IPS DF 4.7 (cell line): Measurements from ENCODE around the gene ADGRG1.
"Not testable (repeated sequence)": the region's sequence is repeated elsewhere in the genome, so short reads cannot be mapped to it uniquely, and the experiment has no call there.

ENCODE experiments used
- DNase-seq: peaks from one replicate; pipeline ENCODE4 v3.0.0-alpha.2; 2013; ENCODE audit warnings: low spot score; ENCODE audit errors: extremely low read depth

ADGRG1 gene

DNA sequence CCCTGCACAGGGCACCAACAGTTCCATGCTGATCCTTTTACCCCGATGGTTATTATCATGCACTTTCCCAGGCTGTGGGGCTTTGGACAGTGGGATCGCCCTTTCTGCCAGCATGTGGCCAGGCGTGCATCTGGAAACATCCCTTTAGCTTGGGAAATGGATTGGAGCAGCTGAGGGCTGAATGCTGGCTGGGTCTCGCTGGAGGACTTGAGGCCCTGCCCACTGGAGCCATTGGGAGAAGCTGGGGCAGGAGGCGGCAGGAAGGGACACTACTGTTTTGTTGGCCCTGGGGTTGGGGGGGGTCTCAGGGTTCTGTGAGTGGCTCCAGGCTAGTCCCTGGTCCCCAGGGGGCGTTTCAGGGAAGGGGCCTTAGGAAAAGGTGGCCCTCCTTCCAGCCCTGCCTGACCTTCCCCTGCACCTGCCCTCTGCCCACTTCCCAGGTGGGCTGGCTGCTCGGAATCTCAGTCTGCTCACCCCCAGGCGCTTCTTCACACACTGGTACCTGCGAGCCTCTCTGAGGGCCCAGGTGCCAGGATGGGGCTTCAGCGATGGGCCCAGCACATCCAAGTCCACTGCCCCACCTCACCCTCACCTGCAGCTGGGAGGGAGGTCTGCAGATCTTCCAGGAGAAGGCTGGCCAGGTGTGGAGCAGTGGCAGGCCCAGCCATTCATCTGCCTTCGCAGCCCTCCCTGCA lies 38.1 kb downstream of the ADGRG1 start:
- no peak for DNase-seq

DNA sequence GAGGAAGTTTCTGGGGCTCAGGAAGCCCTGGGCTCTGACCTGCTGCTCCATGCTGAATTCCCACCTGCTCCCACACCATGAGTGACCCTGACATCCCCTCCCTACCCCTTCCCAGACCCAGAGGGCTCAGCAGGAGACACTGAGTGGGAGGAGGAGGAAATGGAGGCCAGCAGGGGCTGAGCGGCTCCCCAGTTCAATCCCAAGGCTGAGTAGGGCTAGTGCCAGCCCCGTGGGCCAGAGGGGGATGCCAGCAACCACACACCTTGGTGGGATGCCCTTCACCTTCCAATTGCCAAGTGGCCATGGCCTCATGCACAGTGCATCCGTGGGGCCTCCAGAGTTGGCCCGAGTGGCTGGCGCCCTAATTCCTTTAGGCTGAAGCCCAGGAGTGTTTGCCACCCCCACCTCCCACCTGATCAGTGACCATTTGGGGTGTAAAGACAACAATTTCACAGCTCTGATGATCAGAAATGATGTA lies 38.7 kb downstream of the ADGRG1 start:
- no peak for DNase-seq

DNA sequence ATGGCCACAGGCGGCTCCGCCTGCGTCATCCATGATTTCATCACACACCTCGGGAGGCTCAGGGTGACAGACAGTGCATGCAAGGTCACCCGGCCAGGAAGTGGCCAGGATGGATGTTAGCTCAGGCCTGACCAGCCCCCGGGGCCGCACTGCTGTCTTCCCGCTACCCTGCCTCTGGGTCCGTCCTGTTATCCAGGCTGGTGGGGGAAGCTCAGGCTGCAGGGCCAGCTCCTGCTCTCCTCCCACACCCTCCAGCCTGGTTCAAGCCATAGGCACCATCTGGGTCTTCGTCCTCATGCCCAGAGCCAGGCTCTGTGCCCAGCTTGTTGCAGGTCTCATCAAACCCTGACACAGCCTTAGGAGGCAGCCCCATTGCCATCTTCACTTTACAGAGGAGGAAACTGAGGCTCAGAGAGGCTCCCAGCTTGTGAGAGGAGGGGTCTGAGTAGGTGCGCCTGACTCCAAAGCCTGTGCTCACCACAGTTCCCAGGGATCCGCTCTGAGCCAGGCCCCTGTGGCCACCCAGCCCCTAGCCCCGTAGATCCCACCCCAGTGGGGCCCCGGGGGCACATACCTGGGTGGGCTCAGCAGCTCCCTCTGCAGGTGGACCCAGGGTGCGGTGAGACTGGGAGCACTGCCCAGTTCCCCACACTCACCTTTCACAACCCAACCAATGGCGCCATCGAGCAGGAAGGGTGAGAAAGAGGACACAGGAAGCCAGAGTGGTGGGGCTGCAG lies 39.3 kb downstream of the ADGRG1 start:
- DNase-seq = no peak

DNA sequence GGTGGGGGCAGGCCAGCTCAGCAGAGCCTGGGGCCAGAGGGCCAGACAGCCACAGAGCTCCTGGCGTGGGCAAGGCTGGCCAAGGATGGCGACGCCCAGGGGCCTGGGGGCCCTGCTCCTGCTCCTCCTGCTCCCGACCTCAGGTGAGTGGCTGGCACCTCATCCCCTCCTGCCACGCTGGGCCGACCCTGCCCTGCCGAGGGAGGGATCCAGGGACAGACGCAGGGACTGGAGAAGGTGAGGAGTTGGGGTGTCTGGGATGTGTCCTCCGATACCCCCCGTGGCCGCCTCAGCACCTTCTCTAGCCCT lies 39.8 kb downstream of the ADGRG1 start, which contains the start of gene ADGRG3:
Gene ADGRG3 (plus strand): TSS at position 44 of the 309 bp plus-strand sequence. CDS start 42 bp downstream, at position 86.
- no peak for DNase-seq

DNA sequence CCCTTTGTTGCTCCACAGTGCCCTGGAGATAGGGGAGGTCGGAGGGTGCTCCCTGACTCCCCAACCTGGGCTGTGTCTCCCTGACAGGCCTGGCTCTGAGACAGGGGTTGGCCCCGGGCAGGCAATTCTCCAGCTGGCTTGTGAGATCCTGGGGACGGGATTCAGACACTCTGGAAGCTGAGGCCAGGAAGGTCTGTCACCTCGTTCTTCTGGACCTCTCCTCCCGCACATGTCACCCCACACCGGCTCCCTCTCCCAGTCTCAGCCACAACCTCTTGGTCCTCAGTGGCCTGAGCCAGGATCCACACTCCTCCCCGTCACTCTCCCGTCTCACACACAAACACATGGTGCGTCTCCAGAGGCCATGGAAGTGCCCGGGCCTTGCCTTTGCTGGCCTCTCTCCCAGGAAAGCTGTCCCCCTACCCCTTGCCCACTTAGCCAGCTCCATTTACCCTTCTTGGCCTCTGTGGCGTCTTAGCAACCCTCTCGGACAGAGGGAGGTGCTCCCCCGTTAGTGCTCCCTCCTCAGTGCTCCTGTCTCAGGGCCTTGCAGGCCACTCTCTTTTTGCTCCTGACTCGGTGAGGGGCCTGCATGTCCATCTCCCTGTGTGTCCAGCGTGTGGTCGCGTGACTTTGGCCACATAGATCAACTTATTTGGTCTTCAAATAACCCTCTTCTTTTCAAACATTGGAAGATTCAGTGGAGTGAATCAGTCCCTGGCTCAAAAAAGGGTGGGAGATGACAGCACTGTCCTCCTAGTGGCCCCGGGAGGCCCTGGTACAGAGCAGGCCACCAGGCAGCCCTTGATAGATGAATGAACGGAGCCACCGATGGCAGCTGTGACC lies 40.4 kb downstream of the ADGRG1 start:
- no peak for DNase-seq

DNA sequence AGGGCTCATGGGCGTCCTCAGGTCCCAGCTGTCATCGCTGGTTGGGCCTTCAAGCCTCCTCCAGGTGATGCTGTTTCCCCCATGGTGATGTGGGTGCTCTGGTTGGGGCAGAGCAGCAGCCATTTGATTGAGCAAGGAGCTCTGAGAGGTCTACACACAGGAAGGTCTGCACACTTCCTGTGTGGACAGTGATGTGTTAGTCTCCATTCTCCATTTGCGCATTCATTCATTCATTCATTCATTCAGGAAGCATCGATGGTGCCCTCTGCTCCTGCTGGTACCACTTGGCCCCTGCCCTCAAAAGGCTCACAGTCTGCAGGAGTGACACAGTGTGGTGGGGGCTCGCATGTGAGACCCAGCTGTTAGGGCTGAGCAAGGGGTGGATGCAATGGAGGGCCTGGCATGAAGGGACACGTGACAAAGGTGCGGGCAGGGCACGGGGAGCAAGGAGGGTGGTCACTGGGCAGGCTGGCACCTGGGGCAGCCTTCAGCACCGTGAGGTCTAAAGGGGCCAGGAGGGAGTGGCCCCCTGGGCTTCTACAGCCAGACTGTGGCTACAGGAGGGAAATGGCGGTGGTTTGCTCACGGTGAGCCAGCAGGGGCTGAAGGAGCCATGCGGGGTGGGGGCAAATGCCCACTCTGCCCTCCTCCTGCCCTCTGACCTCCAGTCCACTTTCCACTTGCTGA lies 41.2 kb downstream of the ADGRG1 start:
- DNase-seq = no peak

DNA sequence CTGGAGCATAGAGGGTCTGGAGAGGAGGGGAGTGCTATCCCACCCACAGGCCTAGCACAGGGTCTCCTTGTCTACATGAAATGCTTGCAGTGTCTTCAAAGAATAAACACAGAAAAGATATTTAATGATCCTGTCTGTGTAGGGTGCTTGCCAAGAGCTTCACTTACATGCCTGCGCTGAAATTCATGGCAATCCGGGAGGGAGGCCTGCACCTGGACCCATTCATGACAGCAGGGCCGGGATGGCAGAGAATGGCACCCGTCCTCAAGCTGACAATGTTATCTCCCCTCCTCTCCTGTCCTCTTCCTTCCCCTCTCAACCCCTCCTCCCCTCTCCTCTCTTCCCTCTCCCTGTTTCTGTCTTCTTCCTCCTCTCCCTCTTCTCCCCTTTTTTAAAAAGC lies 41.8 kb downstream of the ADGRG1 start:
- DNase-seq = no peak

DNA sequence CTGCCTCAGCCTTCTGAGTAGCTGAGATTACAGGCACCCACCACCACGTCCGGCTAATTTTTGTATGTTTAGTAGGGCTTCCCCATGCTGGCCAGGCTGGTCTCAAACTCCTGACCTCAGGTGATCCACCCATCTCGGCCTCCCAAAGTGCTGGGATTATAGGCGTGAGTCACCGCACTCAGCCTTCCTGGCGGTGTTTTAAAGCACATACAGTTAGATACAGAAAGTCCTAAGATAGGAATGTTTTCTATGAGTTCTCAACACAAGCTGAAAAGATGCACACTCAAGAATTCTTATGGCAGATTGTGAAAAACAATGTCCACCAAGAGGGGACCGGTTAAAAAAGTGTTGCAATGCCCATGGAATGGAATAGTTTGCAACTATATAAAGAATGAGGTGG lies 43.0 kb downstream of the ADGRG1 start:
- DNase-seq = not testable (repeated sequence)

DNA sequence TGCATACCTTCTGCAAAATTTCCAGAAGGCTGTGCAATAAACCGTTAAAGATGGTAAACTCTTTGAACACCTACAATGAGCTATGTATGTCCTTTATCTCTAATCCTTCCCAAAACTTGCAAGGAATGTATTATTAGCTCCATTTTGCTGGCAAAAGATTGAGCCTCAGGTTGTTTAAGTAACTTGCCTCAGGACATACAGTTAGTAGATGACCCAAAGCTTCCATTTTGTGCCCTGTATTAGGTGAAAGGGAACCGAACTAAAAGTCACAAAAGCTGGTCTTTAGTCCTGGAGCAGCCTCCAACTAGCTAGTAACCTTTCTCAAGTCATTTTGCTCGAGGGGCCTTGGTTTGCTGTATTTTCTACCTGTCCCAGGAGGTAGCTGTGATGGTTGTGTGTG lies 44.0 kb downstream of the ADGRG1 start:
- no peak for DNase-seq

DNA sequence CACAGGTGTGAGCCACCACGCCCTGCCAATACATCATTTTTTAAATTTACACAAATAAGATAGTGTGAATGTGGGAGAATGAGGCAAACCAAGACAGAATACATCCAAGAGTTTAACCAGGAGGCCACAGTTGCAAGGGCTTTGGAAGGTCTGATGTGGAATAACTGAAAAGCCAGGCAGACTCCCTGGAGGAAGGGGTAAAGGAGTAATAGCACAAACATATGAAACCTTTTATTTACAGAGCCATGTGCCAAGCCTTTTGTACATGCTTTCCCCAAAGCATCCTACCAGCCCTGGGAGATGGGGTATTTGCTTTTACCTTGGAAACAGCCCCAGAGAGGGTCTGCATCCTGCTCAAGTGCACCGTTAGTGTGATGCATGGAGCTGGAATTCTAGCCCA lies 44.4 kb downstream of the ADGRG1 start:
- DNase-seq = no peak

DNA sequence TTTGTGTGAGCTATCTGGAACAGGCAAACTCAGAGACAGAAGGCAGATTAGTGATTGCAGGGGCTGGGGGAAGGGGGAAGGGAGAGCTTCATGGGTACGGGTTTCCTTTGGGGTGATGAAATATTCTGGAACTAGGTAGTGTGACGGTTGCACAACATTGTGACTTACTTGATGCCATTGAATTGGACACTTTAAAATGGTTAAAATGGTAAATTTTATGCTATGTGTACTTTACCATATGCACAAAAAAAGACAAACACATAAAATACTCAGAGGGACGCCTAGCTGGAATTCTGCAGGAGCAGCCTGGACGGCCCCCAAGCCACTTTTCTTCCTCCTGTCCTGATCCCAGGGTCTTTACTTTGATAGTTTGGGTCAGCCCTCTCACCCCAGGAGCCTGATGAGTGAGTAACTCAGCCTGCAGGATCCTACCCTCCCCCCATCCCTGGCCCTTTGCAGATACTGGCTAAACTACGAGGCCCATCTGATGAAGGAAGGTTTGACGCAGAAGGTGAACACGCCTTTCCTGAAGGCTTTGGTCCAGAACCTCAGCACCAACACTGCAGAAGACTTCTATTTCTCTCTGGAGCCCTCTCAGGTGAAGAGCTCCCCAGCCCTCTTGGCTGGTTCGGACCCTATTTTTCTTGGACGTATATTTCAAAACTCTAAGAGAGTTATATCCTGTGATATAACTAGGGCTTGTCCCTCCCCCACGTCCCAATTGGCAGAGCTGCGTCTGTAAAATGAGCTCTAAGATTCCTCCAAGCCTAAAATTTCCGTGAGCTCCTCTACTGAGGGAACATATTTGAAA lies 47.5 kb downstream of the ADGRG1 start:
- no peak for DNase-seq

DNA sequence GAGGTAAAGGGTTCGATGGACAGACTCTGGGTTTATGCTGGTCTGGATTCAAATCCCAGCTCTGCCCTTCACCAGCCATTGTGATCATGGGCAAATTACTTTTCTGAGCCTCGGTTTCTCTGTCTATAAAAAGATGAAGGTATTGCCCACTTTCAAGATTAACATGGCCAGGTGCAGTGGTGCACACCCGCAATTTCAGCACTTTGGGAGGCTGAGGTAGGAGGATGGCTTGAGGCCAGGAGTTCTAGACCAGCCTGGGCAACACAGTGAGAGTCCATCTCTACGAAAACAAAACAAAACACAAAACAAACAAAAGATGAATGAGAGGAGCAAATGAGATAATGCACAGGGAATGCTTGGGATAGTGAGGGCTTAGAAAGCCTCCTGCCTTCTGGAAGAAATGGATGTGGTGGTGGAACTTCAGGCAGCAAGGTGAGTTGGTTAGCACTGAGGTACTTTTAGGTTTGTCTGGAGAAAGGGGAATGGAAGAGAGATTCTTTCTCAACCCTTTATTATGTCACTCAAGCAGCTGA lies 48.2 kb downstream of the ADGRG1 start:
- no peak for DNase-seq

DNA sequence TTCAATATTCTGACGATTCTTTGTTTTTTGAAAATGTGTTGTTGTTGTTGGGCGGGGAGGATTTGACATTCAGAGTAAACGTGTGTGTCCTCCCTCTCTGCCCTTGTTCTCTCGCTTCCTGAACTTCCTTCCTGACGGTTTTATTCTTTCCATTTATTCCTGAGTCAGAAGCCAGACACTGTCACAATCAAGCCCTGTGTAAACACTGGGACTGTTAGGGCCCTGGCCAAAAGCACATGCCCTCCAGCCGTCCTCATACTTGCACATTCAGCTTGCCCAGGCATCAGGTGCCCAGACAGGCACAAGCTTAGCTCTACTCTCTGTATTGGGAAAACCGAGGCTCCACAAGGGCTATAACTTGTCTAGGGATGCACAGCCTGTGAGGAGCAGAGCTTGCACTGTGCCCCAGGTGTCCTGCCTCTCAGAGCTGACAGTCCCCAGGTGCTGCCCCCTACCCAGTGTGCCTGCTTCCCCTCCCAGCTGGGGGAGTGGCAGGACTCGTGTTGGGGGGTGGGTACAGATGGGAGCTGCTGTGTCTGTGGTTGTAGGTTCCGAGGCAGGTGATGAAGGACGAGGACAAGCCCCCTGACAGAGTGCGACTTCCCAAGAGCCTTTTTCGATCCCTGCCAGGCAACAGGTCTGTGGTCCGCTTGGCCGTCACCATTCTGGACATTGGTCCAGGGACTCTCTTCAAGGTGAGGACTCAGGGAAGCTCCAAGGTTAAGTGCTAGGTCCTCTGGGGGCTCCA lies 49.4 kb downstream of the ADGRG1 start:
- no peak for DNase-seq

DNA sequence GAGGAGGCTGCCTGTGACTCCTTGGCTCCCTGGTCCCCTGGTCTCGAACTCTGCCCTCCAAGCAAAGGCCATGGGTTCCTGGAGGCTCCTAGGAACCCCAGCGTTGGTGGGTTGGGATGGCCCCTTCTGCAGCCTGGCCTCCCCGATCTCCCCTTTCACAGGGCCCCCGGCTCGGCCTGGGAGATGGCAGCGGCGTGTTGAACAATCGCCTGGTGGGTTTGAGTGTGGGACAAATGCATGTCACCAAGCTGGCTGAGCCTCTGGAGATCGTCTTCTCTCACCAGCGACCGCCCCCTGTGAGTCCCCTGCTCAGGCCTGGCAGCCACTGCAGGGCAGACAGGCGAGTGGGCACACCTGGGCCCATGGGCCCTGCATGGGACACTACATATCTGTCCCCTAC lies 50.6 kb downstream of the ADGRG1 start:
- no peak for DNase-seq

DNA sequence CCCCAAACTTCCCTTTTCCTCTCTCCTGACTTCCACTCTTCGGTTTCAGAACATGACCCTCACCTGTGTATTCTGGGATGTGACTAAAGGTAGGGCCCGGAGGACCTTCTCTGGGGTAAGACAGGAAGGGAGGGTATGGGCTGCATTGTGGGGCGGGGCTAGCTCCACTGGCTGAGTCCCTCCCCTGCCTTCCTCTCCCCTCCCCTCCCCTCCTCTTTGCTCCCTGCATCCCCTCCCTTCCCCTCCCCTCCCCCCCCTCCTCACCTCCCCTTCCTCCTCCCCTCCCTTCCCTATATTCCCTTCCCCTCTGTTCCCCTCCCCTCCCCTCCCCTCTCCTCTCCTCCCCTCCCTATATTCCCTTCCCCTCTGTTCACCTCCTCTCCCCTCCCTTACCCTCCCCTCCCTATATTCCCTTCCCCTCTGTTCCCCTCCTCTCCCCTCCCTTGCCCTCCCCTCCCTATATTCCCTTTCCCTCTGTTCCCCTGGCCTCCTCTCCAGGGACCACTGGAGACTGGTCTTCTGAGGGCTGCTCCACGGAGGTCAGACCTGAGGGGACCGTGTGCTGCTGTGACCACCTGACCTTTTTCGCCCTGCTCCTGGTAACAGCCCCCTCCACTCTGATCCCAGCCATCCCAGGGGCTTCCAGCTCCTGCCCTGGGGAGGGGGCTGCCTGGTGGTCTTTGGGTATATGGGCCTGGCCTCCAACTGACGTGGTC lies 51.5 kb downstream of the ADGRG1 start:
- DNase-seq = no peak

DNA sequence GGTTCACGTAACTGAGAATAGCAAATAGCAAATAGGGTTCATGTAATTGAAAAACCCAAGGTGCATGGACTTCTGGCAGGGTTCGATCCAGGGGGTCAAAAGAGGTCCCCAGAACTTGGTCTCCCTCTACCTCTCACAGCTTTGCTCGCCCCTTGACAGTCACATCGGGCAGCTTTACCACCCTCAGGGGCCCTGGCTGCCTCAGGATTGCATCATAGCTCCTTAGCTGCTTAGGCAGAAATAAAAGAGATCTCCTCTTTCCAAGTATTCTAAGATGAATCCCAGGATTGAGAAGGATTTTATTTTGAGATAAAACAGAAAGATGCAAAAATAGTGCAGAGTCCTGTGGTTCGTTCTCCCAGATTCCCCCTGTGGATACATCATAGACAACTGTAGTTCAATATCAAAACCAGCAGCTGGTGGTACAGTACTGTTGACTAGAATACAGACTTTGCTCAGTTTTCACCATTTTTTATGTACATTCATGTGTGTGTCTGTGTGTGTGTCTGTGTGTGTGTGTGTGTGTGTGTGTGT lies 52.5 kb downstream of the ADGRG1 start:
- DNase-seq = no peak

DNA sequence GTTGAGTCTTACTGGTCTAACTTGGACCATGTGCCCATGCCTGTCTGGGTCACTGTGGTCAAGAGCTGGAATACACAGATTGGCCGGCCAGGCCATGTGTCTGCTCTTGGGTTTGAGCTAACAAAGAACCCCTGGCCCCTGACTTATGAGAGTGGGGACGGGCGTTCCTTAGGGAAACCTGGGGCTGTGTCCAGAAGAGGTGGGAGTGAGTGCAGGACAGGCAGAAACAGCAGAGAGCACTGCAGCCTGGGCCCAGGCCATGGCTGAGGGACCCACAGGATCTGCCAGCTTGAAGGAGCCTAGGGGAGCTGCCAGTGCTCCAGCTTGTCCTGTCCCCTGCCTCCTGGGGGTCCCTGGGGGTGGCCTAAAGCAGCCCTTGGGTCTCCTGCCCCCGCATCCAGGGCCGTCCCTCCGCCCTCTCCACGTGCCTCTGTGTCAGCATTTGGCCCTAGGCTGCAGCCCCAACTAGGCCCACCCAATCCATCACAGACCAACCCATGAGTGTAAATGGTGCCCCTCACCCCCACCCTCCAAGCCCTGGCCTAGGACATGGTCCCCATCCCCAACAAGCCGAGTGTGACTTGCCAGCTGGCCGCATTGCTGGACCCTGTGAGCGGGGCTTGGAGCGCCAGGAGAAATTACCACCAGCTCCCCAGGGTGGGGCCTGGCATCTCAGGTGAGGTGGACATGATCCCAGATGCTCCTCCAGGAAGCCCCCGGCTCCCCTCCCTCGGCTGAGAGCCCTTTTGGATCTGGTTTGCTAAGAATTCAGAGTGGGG lies 53.7 kb downstream of the ADGRG1 start:
- no peak for DNase-seq
